ENCODE results near the gene LCLAT1. TPM values are rescaled to one million over a fixed set of nuclear protein-coding genes. Genes with fewer than 3 reads are reported as not detected.
"Not testable (repeated sequence)": the region's sequence is repeated elsewhere in the genome, so short reads cannot be mapped to it uniquely, and the experiment has no call there.

The LCLAT1 gene
- polyA plus RNA-seq, 4 donors = 1.6 to 18.3 (median 7.1) TPM

DNA sequence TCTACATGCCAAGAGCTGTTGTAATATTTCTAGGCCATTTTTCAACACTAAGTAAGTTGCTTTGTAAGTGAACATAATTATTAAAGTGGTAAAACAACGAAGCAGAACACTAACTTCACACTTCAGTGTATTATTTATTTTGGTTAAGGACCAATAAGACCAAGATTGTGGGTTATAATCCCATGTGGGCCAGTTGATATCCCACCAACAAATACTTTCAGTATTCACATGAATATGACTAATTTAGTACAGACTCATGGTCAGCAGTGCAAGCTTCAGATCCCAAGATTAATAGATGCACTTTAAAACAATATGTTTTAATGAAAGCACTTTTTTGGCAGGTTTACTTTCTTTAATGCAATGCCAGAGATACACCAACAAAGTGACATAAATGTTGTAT lies 154.3 kb downstream of the LCLAT1 start:
- 62 to 67% (median 63%) methylated on average over 1 of the region's 1 CpG for WGBS, 3 donors
- Histone ChIP-seq H3K36me3 (ENCODE audit: control insufficient read depth in 3 of 3, insufficient read depth in 2 of 3, low read depth in 1 of 3, low read length in 3 of 3) (no peaks in the 10 kb centered on the region), H3K27me3 (ENCODE audit: control insufficient read depth in 3 of 3, insufficient read depth in 3 of 3, low read length in 3 of 3) (no peaks in the 10 kb centered on the region), H3K4me3 (ENCODE audit: low read depth in 1 of 3, low read length in 3 of 3) (no peak overlapping the region), H3K27ac (ENCODE audit: low read depth in 1 of 3, low read length in 2 of 3) (no peak overlapping the region), H3K9me3 (ENCODE audit: control insufficient read depth in 2 of 2, insufficient read depth in 1 of 2, low read depth in 1 of 2, low read length in 1 of 2) (peaks cover 2 to 6% of the 10 kb centered on the region in 2 donors), H3K4me1 (ENCODE audit: control insufficient read depth in 3 of 3, insufficient read depth in 2 of 3, low read depth in 1 of 3, low read length in 2 of 3) (no peaks in the 10 kb centered on the region)
- DNase-seq (no peak), FAIRE-seq (no peak)

DNA sequence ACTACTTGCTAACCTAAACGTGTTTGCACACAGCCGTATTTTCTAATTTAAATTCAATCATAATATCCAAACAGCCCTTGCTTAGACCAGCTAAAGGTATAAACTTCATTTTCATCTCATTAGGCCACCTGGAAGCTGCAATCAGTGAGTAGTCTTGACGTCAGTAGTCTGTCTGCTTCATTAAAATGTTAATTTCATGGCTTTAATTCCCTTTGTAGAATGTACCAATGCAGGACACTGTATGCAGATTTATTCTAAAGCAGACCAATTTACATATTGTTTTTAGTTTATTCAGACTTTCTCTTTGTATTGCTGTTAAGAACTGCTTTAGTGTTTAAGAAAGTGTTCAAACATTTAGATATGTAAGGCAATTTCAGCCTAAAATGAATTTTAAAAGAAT lies 158.2 kb downstream of the LCLAT1 start:
- 87 to 89% (median 88%) methylated on average over 3 of the region's 3 CpGs for WGBS, 3 donors
- no peaks in the 10 kb centered on the region for H3K27me3 ChIP-seq (ENCODE audit: control insufficient read depth in 3 of 3, insufficient read depth in 3 of 3, low read length in 3 of 3)
- no peak for DNase-seq

DNA sequence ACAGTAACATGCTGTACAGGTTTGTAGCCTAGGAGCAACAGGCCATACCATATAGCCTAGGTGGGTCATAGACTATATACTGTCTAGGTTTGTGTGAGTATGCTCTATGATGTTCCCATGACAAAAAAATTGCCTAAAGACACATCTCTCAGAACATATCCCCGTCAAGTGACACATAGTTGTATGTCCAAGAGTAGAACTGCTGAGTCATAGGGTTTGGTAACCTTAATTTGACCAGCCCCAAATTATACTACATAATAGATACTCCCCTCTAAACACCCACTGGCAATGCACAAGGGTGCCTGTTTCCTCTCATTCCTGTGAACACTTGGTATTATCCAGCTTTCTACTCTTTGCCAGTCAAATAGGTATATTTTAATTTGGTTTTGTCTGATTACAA lies 161.6 kb downstream of the LCLAT1 start:
- H3K27me3 ChIP-seq (ENCODE audit: control insufficient read depth in 3 of 3, insufficient read depth in 3 of 3, low read length in 3 of 3) = no peaks in the 10 kb centered on the region
- H3K27ac ChIP-seq (ENCODE audit: low read depth in 1 of 3, low read length in 2 of 3) = no peak overlapping the region
- FAIRE-seq (no peak), DNase-seq (no peak)
- 91 to 100% (median 97%) methylated on average over 1 of the region's 1 CpG for WGBS, 3 donors
- H3K36me3 ChIP-seq (ENCODE audit: control insufficient read depth in 3 of 3, insufficient read depth in 2 of 3, low read depth in 1 of 3, low read length in 3 of 3) = no peaks in the 10 kb centered on the region
- no peaks in the 10 kb centered on the region for H3K4me1 ChIP-seq (ENCODE audit: control insufficient read depth in 3 of 3, insufficient read depth in 2 of 3, low read depth in 1 of 3, low read length in 2 of 3)
- H3K9me3 ChIP-seq (ENCODE audit: control insufficient read depth in 2 of 2, insufficient read depth in 1 of 2, low read depth in 1 of 2, low read length in 1 of 2) = peaks cover 0 to 2% of the 10 kb centered on the region in 2 donors
- no peak overlapping the region for H3K4me3 ChIP-seq (ENCODE audit: low read depth in 1 of 3, low read length in 3 of 3)

More for the DNA sequence above, 158.2 kb downstream of the LCLAT1 start:
- no peak for FAIRE-seq
- H3K4me1 ChIP-seq (ENCODE audit: control insufficient read depth in 3 of 3, insufficient read depth in 2 of 3, low read depth in 1 of 3, low read length in 2 of 3) = no peaks in the 10 kb centered on the region
- H3K36me3 ChIP-seq (ENCODE audit: control insufficient read depth in 3 of 3, insufficient read depth in 2 of 3, low read depth in 1 of 3, low read length in 3 of 3) = no peaks in the 10 kb centered on the region
- H3K27ac ChIP-seq (ENCODE audit: low read depth in 1 of 3, low read length in 2 of 3) = no peak overlapping the region
- no peak overlapping the region for H3K4me3 ChIP-seq (ENCODE audit: low read depth in 1 of 3, low read length in 3 of 3)
- peaks cover 0 to 2% of the 10 kb centered on the region in 2 donors for H3K9me3 ChIP-seq (ENCODE audit: control insufficient read depth in 2 of 2, insufficient read depth in 1 of 2, low read depth in 1 of 2, low read length in 1 of 2)

DNA sequence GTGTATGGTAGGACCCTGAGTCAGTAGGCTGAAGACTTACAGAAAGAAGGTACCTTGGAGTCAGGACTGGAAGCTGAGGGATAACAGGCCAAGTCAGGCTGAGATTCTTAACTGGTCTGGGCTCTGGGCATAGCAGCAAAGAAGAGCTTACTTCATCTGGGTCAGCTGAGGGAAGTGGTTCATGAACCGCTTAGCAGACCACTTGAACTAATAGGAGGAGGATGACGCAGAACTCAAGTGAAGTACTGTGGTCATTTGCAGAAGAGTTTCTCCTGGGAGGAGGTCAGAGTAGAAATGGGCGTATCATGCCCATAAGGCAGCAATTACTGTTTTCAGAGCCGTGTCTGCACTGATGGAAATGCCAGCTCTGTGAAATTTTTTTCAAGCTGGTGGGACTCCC lies 164.5 kb downstream of the LCLAT1 start:
- FAIRE-seq = no peak
- no peaks in the 10 kb centered on the region for H3K27me3 ChIP-seq (ENCODE audit: control insufficient read depth in 3 of 3, insufficient read depth in 3 of 3, low read length in 3 of 3)
- WGBS, 3 donors = 68 to 91% (median 82%) methylated on average over 4 of the region's 4 CpGs
- DNase-seq = peak in 1 of 2 donors; percentile 8
- H3K9me3 ChIP-seq (ENCODE audit: control insufficient read depth in 2 of 2, insufficient read depth in 1 of 2, low read depth in 1 of 2, low read length in 1 of 2) = no peaks in the 10 kb centered on the region
- no peaks in the 10 kb centered on the region for H3K4me1 ChIP-seq (ENCODE audit: control insufficient read depth in 3 of 3, insufficient read depth in 2 of 3, low read depth in 1 of 3, low read length in 2 of 3)
- H3K36me3 ChIP-seq (ENCODE audit: control insufficient read depth in 3 of 3, insufficient read depth in 2 of 3, low read depth in 1 of 3, low read length in 3 of 3) = no peaks in the 10 kb centered on the region
- H3K27ac ChIP-seq (ENCODE audit: low read depth in 1 of 3, low read length in 2 of 3) = peak overlapping the region in 1 of 3 donors; percentile 76
- no peak overlapping the region for H3K4me3 ChIP-seq (ENCODE audit: low read depth in 1 of 3, low read length in 3 of 3)

DNA sequence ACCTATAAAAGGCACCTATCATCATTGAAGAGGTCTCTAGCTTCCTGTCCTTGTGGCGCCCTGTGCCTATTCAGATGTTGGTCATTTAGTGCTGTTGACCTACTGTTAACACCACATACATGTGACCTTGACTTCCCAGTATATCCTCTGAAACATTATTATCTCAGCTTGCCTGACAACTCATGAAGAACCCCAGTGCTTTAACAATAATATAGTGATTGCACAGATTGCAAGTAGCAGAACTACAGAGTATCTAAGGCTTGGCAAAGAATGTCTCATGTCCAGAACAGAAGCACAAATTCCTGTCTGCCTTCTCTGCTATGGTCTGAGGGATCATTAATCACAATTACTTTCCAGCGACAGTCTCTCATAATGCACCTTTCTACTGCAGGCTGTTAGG lies 165.3 kb downstream of the LCLAT1 start:
- whole genome bisulfite sequencing, 3 donors = 82 to 92% (median 83%) methylated on average over 2 of the region's 2 CpGs
- Histone ChIP-seq H3K27me3 (ENCODE audit: control insufficient read depth in 3 of 3, insufficient read depth in 3 of 3, low read length in 3 of 3) (no peaks in the 10 kb centered on the region), H3K36me3 (ENCODE audit: control insufficient read depth in 3 of 3, insufficient read depth in 2 of 3, low read depth in 1 of 3, low read length in 3 of 3) (no peaks in the 10 kb centered on the region), H3K4me3 (ENCODE audit: low read depth in 1 of 3, low read length in 3 of 3) (no peak overlapping the region), H3K9me3 (ENCODE audit: control insufficient read depth in 2 of 2, insufficient read depth in 1 of 2, low read depth in 1 of 2, low read length in 1 of 2) (no peaks in the 10 kb centered on the region), H3K27ac (ENCODE audit: low read depth in 1 of 3, low read length in 2 of 3) (no peak overlapping the region), H3K4me1 (ENCODE audit: control insufficient read depth in 3 of 3, insufficient read depth in 2 of 3, low read depth in 1 of 3, low read length in 2 of 3) (no peaks in the 10 kb centered on the region)
- DNase-seq (no peak), FAIRE-seq (no peak)

DNA sequence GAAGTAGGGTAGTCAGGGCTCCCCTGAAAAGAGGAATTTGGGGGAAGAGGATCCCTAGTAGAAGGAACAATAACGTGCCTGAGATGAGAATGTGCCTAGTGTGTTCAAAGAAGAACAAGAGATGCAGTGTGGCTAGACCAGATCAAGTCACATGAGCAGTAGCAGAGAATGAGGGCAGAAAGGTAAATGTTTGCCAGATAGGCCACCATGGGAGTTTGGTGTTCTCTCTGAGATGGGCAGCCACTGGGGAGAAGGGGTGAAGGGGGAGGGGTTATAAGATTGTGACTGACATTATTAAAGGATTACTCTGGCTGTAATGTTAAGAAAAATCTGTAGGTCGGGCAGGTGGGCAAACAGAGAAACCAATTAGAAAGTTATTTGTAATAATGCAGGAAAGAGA lies 166.0 kb downstream of the LCLAT1 start:
- Histone ChIP-seq H3K27me3 (ENCODE audit: control insufficient read depth in 3 of 3, insufficient read depth in 3 of 3, low read length in 3 of 3) (no peaks in the 10 kb centered on the region), H3K4me1 (ENCODE audit: control insufficient read depth in 3 of 3, insufficient read depth in 2 of 3, low read depth in 1 of 3, low read length in 2 of 3) (no peaks in the 10 kb centered on the region), H3K4me3 (ENCODE audit: low read depth in 1 of 3, low read length in 3 of 3) (no peak overlapping the region), H3K36me3 (ENCODE audit: control insufficient read depth in 3 of 3, insufficient read depth in 2 of 3, low read depth in 1 of 3, low read length in 3 of 3) (no peaks in the 10 kb centered on the region), H3K27ac (ENCODE audit: low read depth in 1 of 3, low read length in 2 of 3) (no peak overlapping the region), H3K9me3 (ENCODE audit: control insufficient read depth in 2 of 2, insufficient read depth in 1 of 2, low read depth in 1 of 2, low read length in 1 of 2) (no peaks in the 10 kb centered on the region)
- DNase-seq (no peak), FAIRE-seq (no peak)
- 87 to 96% (median 90%) methylated on average over 2 of the region's 2 CpGs for WGBS, 3 donors

DNA sequence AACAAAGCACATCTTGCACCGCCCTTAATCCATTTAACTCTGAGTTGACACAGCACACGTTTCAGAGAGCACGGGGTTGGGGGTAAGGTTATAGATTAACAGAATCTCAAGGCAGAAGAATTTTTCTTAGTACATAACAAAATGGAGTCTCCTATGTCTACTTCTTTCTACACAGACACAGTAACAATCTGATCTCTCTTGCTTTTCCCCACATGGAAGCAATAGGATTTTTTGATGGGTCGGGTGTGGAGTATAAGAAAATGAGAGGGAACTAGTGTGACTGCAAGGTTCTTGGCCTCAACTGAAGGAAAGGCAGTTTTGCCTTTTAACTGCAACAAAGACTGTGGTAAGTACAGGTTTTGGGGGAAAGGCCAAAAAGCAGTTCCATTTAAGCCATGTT lies 167.2 kb downstream of the LCLAT1 start:
- 87 to 100% (median 93%) methylated on average over 1 of the region's 4 CpGs for WGBS, 3 donors
- not testable (repeated sequence) for FAIRE-seq

DNA sequence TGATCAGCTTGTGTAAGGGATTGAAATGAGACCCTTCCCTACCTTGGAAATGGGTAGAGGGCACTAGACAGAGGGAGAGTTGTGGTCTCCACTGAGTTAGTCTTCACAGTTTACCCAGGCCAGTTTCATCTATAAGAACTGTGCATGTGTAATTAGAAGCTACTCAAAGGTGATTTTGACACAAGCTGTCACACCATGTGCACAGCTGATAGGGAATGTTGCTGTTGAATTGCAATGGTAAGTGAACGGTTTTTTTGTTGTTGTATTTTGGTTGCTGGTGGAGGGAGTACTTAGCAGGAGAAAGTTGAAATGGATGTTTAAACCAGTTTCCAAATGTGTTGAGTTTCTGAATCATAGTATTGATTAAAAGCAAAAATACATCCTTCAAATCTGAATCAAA lies 168.9 kb downstream of the LCLAT1 start:
- 83 to 96% (median 91%) methylated on average over 1 of the region's 1 CpG for WGBS, 3 donors

More for the DNA sequence above, 167.2 kb downstream of the LCLAT1 start:
- H3K36me3 ChIP-seq (ENCODE audit: control insufficient read depth in 3 of 3, insufficient read depth in 2 of 3, low read depth in 1 of 3, low read length in 3 of 3); H3K27me3 ChIP-seq (ENCODE audit: control insufficient read depth in 3 of 3, insufficient read depth in 3 of 3, low read length in 3 of 3); H3K27ac ChIP-seq (ENCODE audit: low read depth in 1 of 3, low read length in 2 of 3); H3K4me3 ChIP-seq (ENCODE audit: low read depth in 1 of 3, low read length in 3 of 3); DNase-seq; H3K4me1 ChIP-seq (ENCODE audit: control insufficient read depth in 3 of 3, insufficient read depth in 2 of 3, low read depth in 1 of 3, low read length in 2 of 3); H3K9me3 ChIP-seq (ENCODE audit: control insufficient read depth in 2 of 2, insufficient read depth in 1 of 2, low read depth in 1 of 2, low read length in 1 of 2): not testable (repeated sequence)

DNA sequence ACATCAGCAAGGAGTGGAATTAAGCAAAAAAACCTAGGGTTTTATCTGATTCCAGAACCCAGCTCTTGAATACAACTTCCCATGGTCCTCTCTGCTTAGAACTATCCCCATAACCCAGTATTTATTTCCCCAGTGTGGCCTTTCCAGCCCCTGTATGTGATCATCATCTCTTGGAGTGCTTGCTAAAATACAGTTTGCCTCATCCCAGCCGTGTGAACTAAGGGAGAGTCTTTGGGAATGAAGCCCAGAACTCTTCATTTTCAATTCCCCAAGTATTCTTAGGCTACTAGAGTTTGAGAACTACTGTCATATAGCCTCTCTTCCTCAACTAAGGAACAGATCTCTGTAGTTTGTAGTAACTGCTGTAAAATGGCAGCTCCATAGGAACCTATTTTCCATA lies 173.1 kb downstream of the LCLAT1 start:
- H3K4me3 ChIP-seq (ENCODE audit: low read depth in 1 of 3, low read length in 3 of 3) = no peak overlapping the region
- no peak overlapping the region for H3K27ac ChIP-seq (ENCODE audit: low read depth in 1 of 3, low read length in 2 of 3)
- H3K36me3 ChIP-seq (ENCODE audit: control insufficient read depth in 3 of 3, insufficient read depth in 2 of 3, low read depth in 1 of 3, low read length in 3 of 3) = peaks cover 0 to 14% (median 0%) of the 10 kb centered on the region in 3 donors
- H3K9me3 ChIP-seq (ENCODE audit: control insufficient read depth in 2 of 2, insufficient read depth in 1 of 2, low read depth in 1 of 2, low read length in 1 of 2) = peaks cover 0 to 6% of the 10 kb centered on the region in 2 donors
- H3K4me1 ChIP-seq (ENCODE audit: control insufficient read depth in 3 of 3, insufficient read depth in 2 of 3, low read depth in 1 of 3, low read length in 2 of 3) = no peaks in the 10 kb centered on the region
- FAIRE-seq = no peak
- 74 to 90% (median 90%) methylated on average over 1 of the region's 1 CpG for WGBS, 3 donors
- no peak for DNase-seq
- no peaks in the 10 kb centered on the region for H3K27me3 ChIP-seq (ENCODE audit: control insufficient read depth in 3 of 3, insufficient read depth in 3 of 3, low read length in 3 of 3)

More for the DNA sequence above, 168.9 kb downstream of the LCLAT1 start:
- Histone ChIP-seq H3K9me3 (ENCODE audit: control insufficient read depth in 2 of 2, insufficient read depth in 1 of 2, low read depth in 1 of 2, low read length in 1 of 2) (no peaks in the 10 kb centered on the region), H3K27ac (ENCODE audit: low read depth in 1 of 3, low read length in 2 of 3) (no peak overlapping the region), H3K4me3 (ENCODE audit: low read depth in 1 of 3, low read length in 3 of 3) (no peak overlapping the region), H3K36me3 (ENCODE audit: control insufficient read depth in 3 of 3, insufficient read depth in 2 of 3, low read depth in 1 of 3, low read length in 3 of 3) (no peaks in the 10 kb centered on the region), H3K4me1 (ENCODE audit: control insufficient read depth in 3 of 3, insufficient read depth in 2 of 3, low read depth in 1 of 3, low read length in 2 of 3) (no peaks in the 10 kb centered on the region), H3K27me3 (ENCODE audit: control insufficient read depth in 3 of 3, insufficient read depth in 3 of 3, low read length in 3 of 3) (no peaks in the 10 kb centered on the region)
- DNase-seq (no peak), FAIRE-seq (no peak)
